GM12872 (cell line): ENCODE measurements around the gene EEIG2.

Source experiments
- CTCF ChIP-seq: IDR thresholded peaks from 3 replicates; pipeline ENCODE4 v1.5.1; 2011; ENCODE audit warnings: low read depth, mild to moderate bottlenecking, low read length, moderate library complexity; ENCODE audit not compliant: insufficient read depth

Gene EEIG2

GRCh38 chr1:108540977-108541376, 18.9 kb upstream of the EEIG2 start:
- no peak for TF ChIP-seq CTCF

GRCh38 chr1:108541861-108542260, 18.0 kb upstream of the EEIG2 start:
- TF ChIP-seq CTCF: no peak

- TF ChIP-seq CTCF: no peak
Measured at GRCh38 chr1:108551137-108551862, 8.6 kb upstream of the EEIG2 start.

GRCh38 chr1:108553905-108554304, 6.0 kb upstream of the EEIG2 start:
- TF ChIP-seq CTCF: no peak

GRCh38 chr1:108554682-108555427, 5.0 kb upstream of the EEIG2 start:
- no peak for TF ChIP-seq CTCF

GRCh38 chr1:108556066-108556465, 3.8 kb upstream of the EEIG2 start:
- no peak for TF ChIP-seq CTCF

- no peak for TF ChIP-seq CTCF
Measured at GRCh38 chr1:108556499-108556898, 3.4 kb upstream of the EEIG2 start.
